Parathyroid adenoma (tissue), 2 donors: ENCODE data around the gene HOXB9.

Source experiments
- H2AFZ ChIP-seq: fragments of 300-600 bp; sonication (generic); one replicate; pipeline ENCODE4 v1.7.0; 2017; ENCODE audit warnings: antibody characterized with exemption, mild to moderate bottlenecking
- H3K27ac ChIP-seq: fragments of 300-600 bp; sonication (generic); one replicate; pipeline ENCODE4 v1.7.0; 2017
- H3K27me3 ChIP-seq: fragments of 300-600 bp; sonication (generic); one replicate; pipeline ENCODE4 v1.7.0; 2017; ENCODE audit warnings: low read length; ENCODE audit not compliant: control insufficient read depth, insufficient read depth
- H3K36me3 ChIP-seq: fragments of 300-600 bp; sonication (generic); one replicate; pipeline ENCODE4 v1.7.0; 2017; ENCODE audit warnings: low read length; ENCODE audit not compliant: control insufficient read depth, insufficient read depth
- H3K4me1 ChIP-seq: fragments of 300-600 bp; sonication (generic); one replicate; pipeline ENCODE4 v1.7.0; 2017; ENCODE audit warnings: control low read depth
- H3K4me2 ChIP-seq: fragments of 300-600 bp; sonication (generic); one replicate; pipeline ENCODE4 v1.7.0; 2017; ENCODE audit warnings: low read length
- H3K4me3 ChIP-seq: fragments of 300-600 bp; sonication (generic); one replicate; pipeline ENCODE4 v1.7.0; 2017; ENCODE audit warnings: low read depth, low read length
- H3K79me2 ChIP-seq: fragments of 300-600 bp; sonication (generic); one replicate; pipeline ENCODE4 v1.7.0; 2017; ENCODE audit warnings: control low read depth
- H3K9ac ChIP-seq: fragments of 300-600 bp; sonication (generic); one replicate; pipeline ENCODE4 v1.7.0; 2017; ENCODE audit warnings: mild to moderate bottlenecking
- H3K9me3 ChIP-seq: fragments of 300-600 bp; sonication (generic); one replicate; pipeline ENCODE4 v1.7.0; 2017; ENCODE audit warnings: low read length; ENCODE audit not compliant: control insufficient read depth
- TF ChIP-seq, protein P1 (sequence below): fragments of 300-600 bp; sonication (generic); IDR thresholded peaks from one replicate; pipeline ENCODE4 v1.7.0; 2017; ENCODE audit warnings: antibody characterized with exemption, mild to moderate bottlenecking
- donor health status: primary hyperparathyroidism.

Gene HOXB9

DNA sequence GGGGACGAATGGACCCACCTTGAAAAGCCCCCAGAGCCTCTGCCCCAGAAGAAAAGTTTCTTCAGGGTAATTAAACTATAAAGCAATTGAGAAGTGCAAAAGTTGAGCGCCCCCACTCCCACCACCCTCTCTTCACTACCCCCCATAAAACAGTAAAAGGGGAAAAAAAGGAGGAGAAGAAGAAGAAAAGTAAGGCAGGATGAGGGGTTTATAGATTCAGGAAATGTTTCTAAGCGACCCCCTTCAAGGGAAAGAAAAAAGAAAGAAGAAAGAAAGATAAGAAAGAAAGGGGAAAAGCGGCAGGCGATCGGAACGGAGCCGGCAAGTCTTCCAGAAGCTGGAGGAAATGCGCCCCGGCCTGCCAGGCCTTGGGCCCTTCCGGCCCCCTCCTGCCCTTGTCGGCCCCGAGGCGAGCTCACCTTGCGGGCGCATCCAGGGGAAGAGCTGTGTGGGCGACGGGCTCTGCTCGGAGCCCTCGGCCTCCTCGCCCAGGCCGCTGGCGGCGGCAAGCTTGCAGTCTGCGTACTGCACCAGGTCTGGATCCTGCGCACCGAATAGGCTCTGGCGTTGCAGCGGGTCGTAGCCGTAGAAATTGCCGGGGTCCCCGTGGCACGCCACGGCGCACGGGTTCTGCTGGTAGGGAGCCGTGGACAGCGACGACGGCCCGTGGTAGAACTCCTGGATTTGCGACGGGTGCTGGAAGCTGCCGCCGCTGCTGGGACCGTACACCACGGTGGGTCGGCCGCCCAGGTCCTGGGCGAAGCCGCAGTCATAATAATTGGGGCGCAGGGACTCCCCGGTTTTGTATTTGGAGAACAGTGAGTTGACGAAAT lies 12.1 kb downstream of the HOXB9 start:
- no peak overlapping the region for H3K4me2 ChIP-seq
- peaks cover 32% of the 10 kb centered on the region for H3K27me3 ChIP-seq
- TF ChIP-seq, protein P1, sequence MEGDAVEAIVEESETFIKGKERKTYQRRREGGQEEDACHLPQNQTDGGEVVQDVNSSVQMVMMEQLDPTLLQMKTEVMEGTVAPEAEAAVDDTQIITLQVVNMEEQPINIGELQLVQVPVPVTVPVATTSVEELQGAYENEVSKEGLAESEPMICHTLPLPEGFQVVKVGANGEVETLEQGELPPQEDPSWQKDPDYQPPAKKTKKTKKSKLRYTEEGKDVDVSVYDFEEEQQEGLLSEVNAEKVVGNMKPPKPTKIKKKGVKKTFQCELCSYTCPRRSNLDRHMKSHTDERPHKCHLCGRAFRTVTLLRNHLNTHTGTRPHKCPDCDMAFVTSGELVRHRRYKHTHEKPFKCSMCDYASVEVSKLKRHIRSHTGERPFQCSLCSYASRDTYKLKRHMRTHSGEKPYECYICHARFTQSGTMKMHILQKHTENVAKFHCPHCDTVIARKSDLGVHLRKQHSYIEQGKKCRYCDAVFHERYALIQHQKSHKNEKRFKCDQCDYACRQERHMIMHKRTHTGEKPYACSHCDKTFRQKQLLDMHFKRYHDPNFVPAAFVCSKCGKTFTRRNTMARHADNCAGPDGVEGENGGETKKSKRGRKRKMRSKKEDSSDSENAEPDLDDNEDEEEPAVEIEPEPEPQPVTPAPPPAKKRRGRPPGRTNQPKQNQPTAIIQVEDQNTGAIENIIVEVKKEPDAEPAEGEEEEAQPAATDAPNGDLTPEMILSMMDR, result no peak
- no peak overlapping the region for H3K27ac ChIP-seq
- no peak overlapping the region for H3K4me3 ChIP-seq
- no peaks in the 10 kb centered on the region for H3K9me3 ChIP-seq
- no peak overlapping the region for H2AFZ ChIP-seq
- H3K4me1 ChIP-seq, result no peaks in the 10 kb centered on the region
- no peak overlapping the region for H3K9ac ChIP-seq
- H3K36me3 ChIP-seq, result no peaks in the 10 kb centered on the region
- H3K79me2 ChIP-seq, result no peaks in the 10 kb centered on the region

DNA sequence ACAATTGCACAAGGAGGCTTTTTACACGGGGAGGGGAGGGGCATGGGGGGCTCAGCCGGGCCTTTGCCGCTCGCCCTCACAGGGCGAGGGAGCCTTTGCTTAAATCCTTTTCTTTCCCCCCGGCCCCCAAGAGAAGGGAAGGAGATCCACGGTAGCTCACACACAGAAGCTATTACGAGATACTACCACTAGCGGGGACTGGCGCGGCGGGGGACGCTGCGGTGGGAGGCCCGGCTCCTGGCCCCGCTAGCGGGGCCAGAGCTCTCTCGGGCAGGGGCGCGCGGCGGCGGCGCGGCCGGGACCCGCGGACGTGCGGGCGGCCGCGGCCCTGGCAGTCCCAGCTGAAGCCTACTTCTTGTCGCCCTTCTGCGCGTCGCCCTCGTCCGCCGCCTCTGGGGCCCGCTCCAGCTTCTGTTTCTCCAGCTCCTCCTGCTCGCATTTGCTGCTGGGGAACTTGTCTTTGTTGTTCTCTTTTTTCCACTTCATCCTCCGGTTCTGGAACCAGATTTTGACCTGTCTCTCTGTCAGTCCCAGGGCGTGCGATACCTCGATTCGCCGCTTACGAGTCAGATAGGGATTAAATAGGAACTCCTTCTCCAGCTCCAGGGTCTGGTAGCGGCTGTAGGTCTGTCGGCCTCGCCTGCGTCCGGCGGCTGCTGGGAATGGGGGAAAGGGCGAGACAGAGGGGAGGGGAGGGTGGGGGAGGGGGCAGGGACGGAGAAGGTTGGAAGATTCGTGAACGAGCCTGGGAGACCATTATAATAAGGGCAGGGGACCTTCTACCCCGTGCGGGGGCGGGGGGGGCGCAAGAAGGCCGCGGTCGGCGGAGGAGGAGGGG lies 13.1 kb downstream of the HOXB9 start:
- H3K79me2 ChIP-seq, result no peaks in the 10 kb centered on the region
- TF ChIP-seq, protein P1, result no peak
- H2AFZ ChIP-seq, result no peak overlapping the region
- no peak overlapping the region for H3K9ac ChIP-seq
- no peak overlapping the region for H3K4me2 ChIP-seq
- no peak overlapping the region for H3K27ac ChIP-seq
- peaks cover 32% of the 10 kb centered on the region for H3K27me3 ChIP-seq
- H3K36me3 ChIP-seq, result no peaks in the 10 kb centered on the region
- H3K4me1 ChIP-seq, result no peaks in the 10 kb centered on the region
- peak overlapping the region; percentile 30 for H3K4me3 ChIP-seq
- H3K9me3 ChIP-seq, result no peaks in the 10 kb centered on the region

DNA sequence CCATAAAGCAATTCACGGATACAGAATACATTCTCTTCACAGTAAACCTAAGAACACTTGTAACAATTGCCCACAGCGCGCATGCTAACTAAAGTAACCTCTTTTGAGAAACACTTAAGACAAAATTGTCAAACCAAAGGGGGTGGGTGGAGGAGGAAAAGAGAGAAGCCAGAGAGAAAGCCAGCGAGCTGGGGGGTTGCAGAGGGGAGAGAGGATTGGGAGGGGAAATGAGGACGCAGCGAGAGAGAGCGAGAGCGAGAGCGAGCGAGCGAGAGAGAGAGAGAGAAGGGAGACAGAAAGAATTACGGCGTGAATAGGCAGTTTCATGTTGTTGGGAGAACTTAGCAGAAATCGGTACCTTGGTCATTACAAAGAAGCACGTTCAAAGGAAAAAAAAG lies 13.7 kb downstream of the HOXB9 start:
- TF ChIP-seq, protein P1, result no peak
- H3K27ac ChIP-seq, result no peak overlapping the region
- no peak overlapping the region for H3K4me3 ChIP-seq
- peaks cover 32% of the 10 kb centered on the region for H3K27me3 ChIP-seq
- no peaks in the 10 kb centered on the region for H3K4me1 ChIP-seq
- no peaks in the 10 kb centered on the region for H3K36me3 ChIP-seq
- H2AFZ ChIP-seq, result no peak overlapping the region
- no peaks in the 10 kb centered on the region for H3K9me3 ChIP-seq
- no peak overlapping the region for H3K9ac ChIP-seq
- no peak overlapping the region for H3K4me2 ChIP-seq
- no peaks in the 10 kb centered on the region for H3K79me2 ChIP-seq

DNA sequence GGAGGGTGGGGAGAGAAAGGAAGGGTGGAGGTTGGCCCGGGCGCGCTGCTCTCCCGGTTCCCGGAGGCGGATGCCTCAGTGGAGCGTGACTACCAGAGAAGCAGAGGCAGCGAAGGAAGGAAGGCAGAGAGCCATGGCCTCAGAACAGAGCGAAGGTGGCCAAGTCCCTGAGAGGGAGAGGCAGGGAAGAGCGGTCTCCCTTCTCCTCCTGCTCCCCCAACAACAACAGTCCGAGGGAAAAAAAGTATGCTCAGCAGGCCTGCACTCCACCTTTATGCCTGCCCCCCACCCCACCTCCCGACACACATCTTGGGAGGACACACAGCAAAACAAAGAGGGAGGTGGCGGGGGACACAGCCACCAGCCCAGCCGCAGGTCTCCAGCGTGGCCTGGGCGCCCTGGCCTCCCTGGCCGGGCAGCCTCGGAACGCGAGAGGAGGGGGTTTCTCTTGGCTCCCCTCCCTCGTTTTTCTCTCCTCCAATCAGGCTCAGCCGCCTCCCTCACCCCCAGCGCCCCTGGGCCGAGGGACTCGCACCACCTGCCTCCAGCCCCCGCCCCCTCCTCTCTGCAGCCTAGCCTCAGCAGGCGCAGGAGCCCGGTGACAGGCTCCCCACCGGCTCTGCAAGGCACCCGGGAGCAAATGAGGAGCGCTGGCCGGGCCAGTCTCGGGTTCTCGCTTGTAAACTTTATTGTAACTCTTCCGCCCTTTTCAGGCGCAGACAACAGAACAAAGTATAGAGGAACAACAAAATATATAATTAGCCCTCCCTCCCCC lies 14.3 kb downstream of the HOXB9 start:
- H3K4me3 ChIP-seq, result no peak overlapping the region
- no peaks in the 10 kb centered on the region for H3K9me3 ChIP-seq
- no peak overlapping the region for H2AFZ ChIP-seq
- no peaks in the 10 kb centered on the region for H3K36me3 ChIP-seq
- no peaks in the 10 kb centered on the region for H3K79me2 ChIP-seq
- peaks cover 32% of the 10 kb centered on the region for H3K27me3 ChIP-seq
- no peak overlapping the region for H3K9ac ChIP-seq
- TF ChIP-seq, protein P1, result no peak
- no peak overlapping the region for H3K4me2 ChIP-seq
- H3K27ac ChIP-seq, result no peak overlapping the region
- no peaks in the 10 kb centered on the region for H3K4me1 ChIP-seq
